Measurements from ENCODE around the gene PPP4R1. TPM values are rescaled to one million over a fixed set of nuclear protein-coding genes. Genes with fewer than 3 reads are reported as not detected.

The PPP4R1 gene
- total RNA-seq, 6 donors from 2014 or later, result 125 to 239 (median 189) TPM

GRCh38 chr18:9628984-9629383 lies 14.6 kb upstream of the PPP4R1 start:
- no peak for TF ChIP-seq POLR2AphosphoS5 (IDR thresholded peaks at IDR 0.05)
- no peak for TF ChIP-seq POLR2A (IDR thresholded peaks at IDR 0.05)
- no peak for TF ChIP-seq CTCF (IDR thresholded peaks at IDR 0.05)
- no peak for TF ChIP-seq EP300 (IDR thresholded peaks at IDR 0.05)
- ATAC-seq (ENCODE audit: low FRiP score in 2 of 2) (no peak), DNase-seq (no peak)
- H3K27ac ChIP-seq, result no peak overlapping the region
- H3K4me3 ChIP-seq, result no peak overlapping the region
- no peaks in the 10 kb centered on the region for H3K36me3 ChIP-seq
- 94 to 100% methylated on average over 5 of the region's 5 CpGs for WGBS, 2 donors
- H3K9me3 ChIP-seq, result no peaks in the 10 kb centered on the region
- H3K27me3 ChIP-seq, result no peaks in the 10 kb centered on the region
- peaks cover 0 to 3% (median 0%) of the 10 kb centered on the region in 4 donors for H3K4me1 ChIP-seq

GRCh38 chr18:9627642-9628041 lies 13.3 kb upstream of the PPP4R1 start:
- peaks cover 0 to 3% (median 0%) of the 10 kb centered on the region in 4 donors for H3K4me1 ChIP-seq
- no peak for ATAC-seq (ENCODE audit: low FRiP score in 2 of 2)
- no peak for DNase-seq
- H3K27me3 ChIP-seq, result no peaks in the 10 kb centered on the region
- H3K4me3 ChIP-seq, result no peak overlapping the region
- no peak overlapping the region for H3K27ac ChIP-seq
- WGBS, 2 donors, result 57 to 59% methylated on average over 3 of the region's 3 CpGs
- no peak for TF ChIP-seq POLR2A (IDR thresholded peaks at IDR 0.05)
- no peaks in the 10 kb centered on the region for H3K36me3 ChIP-seq
- H3K9me3 ChIP-seq, result no peaks in the 10 kb centered on the region

- DNase-seq, result peak in 1 of 2 donors; percentile 52
- H3K4me3 ChIP-seq, result no peak overlapping the region
Measured at GRCh38 chr18:9619990-9620389, 5.6 kb upstream of the PPP4R1 start.

GRCh38 chr18:9619545-9619944 lies 5.2 kb upstream of the PPP4R1 start:
- H3K4me3 ChIP-seq, result no peak overlapping the region
- 20 to 28% methylated on average over 1 of the region's 1 CpG for WGBS, 2 donors
- H3K27me3 ChIP-seq, result no peaks in the 10 kb centered on the region
- H3K36me3 ChIP-seq, result no peaks in the 10 kb centered on the region
- no peak for ATAC-seq (ENCODE audit: low FRiP score in 2 of 2)
- peaks cover 9 to 22% (median 16%) of the 10 kb centered on the region in 4 donors for H3K4me1 ChIP-seq
- DNase-seq, result no peak
- TF ChIP-seq POLR2AphosphoS5 (IDR thresholded peaks at IDR 0.05) (no peak), EP300 (IDR thresholded peaks at IDR 0.05) (no peak), CTCF (IDR thresholded peaks at IDR 0.05) (no peak), POLR2A (IDR thresholded peaks at IDR 0.05) (no peak)
- H3K27ac ChIP-seq, result peak overlapping the region in 2 of 4 donors; percentile 36 to 39
- no peaks in the 10 kb centered on the region for H3K9me3 ChIP-seq

More at GRCh38 chr18:9619990-9620389, 5.6 kb upstream of the PPP4R1 start:
- Histone ChIP-seq H3K27ac (peak overlapping the region in 2 of 4 donors; percentile 36 to 39), H3K36me3 (no peaks in the 10 kb centered on the region), H3K27me3 (no peaks in the 10 kb centered on the region), H3K4me1 (peaks cover 9 to 21% (median 15%) of the 10 kb centered on the region in 4 donors), H3K9me3 (no peaks in the 10 kb centered on the region)
- TF ChIP-seq EP300 (IDR thresholded peaks at IDR 0.05), result no peak
- no peak for TF ChIP-seq POLR2A (IDR thresholded peaks at IDR 0.05)
- TF ChIP-seq POLR2AphosphoS5 (IDR thresholded peaks at IDR 0.05), result no peak
- TF ChIP-seq CTCF (IDR thresholded peaks at IDR 0.05), result no peak
- ATAC-seq (ENCODE audit: low FRiP score in 2 of 2), result no peak
- 56 to 68% methylated on average over 7 to 8 of the region's 8 CpGs for WGBS, 2 donors

GRCh38 chr18:9619056-9619455 lies 4.7 kb upstream of the PPP4R1 start:
- ATAC-seq (ENCODE audit: low FRiP score in 2 of 2), result no peak
- no peaks in the 10 kb centered on the region for H3K27me3 ChIP-seq
- no peaks in the 10 kb centered on the region for H3K36me3 ChIP-seq
- no peak for TF ChIP-seq POLR2AphosphoS5 (IDR thresholded peaks at IDR 0.05)
- no peaks in the 10 kb centered on the region for H3K9me3 ChIP-seq
- H3K27ac ChIP-seq, result peak overlapping the region in 2 of 4 donors; percentile 36 to 39
- WGBS, 2 donors, result 66% methylated on average over 3 of the region's 3 CpGs
- DNase-seq, result no peak
- H3K4me1 ChIP-seq, result peaks cover 9 to 22% (median 16%) of the 10 kb centered on the region in 4 donors
- no peak overlapping the region for H3K4me3 ChIP-seq

- H3K4me1 ChIP-seq, result peaks cover 23 to 32% (median 27%) of the 10 kb centered on the region in 4 donors
- H3K27me3 ChIP-seq, result no peaks in the 10 kb centered on the region
- DNase-seq, result no peak
- WGBS, 2 donors, result 73 to 75% methylated on average over 5 of the region's 5 CpGs
- H3K4me3 ChIP-seq, result no peak overlapping the region
- ATAC-seq (ENCODE audit: low FRiP score in 2 of 2), result no peak
- no peaks in the 10 kb centered on the region for H3K9me3 ChIP-seq
- no peak for TF ChIP-seq POLR2A (IDR thresholded peaks at IDR 0.05)
- TF ChIP-seq EP300 (IDR thresholded peaks at IDR 0.05), result no peak
- no peak for TF ChIP-seq CTCF (IDR thresholded peaks at IDR 0.05)
- TF ChIP-seq POLR2AphosphoS5 (IDR thresholded peaks at IDR 0.05), result no peak
- H3K27ac ChIP-seq, result peak overlapping the region in 1 of 4 donors; percentile 96
- no peaks in the 10 kb centered on the region for H3K36me3 ChIP-seq
Measured at GRCh38 chr18:9617006-9617542, 2.7 kb upstream of the PPP4R1 start.

Measured in upper lobe of left lung (tissue), 6 donors.